NCI-H82 (cell line): ENCODE results near the gene PUS10.

ENCODE experiments used
- DNase-seq: peaks from one replicate; lab custom pipeline; 2025; lab: John Stamatoyannopoulos, UW

PUS10 gene

DNA sequence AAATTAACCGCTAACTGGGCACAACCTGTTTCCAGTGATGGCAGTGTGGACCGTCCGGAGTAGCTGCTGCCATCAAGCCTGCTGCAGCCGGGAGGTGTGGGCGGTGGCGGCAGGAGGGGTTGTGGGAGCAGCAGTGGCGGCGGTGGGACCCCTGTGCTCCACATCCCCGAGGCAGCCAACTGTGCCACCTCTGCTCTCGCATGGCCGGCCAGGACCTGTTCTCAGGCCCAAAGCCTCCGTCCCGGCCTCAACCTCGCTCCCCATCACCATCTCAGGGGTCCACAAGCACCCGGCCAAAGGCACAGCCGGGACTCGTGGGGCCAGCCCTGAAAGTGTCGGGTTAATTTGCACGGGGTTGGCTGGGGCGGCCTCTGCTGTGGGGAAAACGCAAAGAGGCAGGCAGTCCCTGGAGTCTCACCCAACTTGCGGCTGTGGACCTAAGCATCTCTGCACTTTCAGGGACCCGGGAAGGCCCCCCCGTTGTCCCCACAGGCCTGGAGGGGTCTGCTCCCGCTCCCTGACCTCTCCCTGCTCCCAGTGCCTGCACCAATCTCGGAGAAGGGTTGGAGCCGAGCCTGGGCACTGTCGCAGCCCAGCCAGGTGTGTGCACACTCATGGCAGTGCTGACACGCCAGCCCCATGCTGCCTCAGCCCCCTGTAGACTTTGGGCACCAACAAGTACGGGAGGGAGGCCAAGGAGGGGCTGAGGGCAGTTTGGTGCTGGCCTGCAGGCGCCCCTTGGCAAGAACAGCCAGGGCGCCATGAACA is 45.0 kb downstream of the PUS10 start:
- DNase-seq = no peak

DNA sequence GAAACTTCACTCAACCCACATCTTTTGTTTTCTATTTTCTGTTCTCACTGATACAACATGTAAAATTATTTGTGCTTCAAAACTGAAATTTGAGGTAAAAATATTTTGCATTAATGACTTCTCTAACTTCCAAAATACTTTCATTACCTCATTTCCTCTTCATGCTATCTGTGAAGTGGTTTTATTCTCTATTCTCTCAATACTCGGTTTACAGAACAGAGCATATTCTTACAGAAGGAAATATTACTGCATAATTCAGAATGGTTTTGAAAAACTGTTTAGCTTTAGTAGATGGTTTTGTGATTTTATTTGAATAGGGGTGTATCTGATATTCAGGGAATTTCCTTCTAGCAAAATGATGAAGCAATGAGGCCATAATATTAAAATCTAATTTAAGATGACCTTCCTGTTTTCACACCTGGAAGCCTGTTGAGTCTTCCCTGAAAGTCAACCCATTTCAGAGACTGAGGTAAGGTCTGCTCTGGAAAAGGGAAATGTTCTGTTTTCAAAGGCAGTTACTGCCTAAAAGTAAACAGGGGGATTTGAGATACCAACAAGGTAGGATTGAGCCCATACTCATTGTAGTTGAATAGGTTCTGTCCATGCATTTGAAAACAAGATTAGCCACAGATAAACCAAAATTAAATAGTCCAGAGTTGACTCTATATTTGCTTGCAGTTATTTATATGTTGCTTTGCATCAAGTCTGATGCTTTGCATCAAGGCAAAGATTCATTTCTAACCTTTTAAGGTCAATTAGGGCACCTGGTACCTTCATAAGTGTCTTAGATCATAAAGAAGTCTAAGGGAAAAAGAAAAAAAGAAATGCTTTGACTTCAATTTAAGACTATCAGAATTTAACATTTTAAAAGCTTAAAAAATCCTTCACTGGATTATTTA is 51.3 kb downstream of the PUS10 start:
- no peak for DNase-seq

DNA sequence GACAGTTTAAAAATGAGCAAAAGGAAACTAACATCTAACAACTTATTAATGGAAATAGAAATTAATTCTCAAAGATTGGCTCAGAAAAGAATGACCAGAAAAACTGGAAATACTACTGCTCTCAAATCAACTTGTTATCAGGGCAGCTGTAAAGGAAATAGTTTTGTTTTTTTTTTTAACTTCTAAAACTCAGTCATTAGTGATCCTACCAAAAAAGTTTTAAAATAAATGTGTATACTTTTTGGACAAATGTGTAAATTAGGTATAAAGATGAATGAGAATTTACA is 52.6 kb downstream of the PUS10 start:
- DNase-seq = no peak

DNA sequence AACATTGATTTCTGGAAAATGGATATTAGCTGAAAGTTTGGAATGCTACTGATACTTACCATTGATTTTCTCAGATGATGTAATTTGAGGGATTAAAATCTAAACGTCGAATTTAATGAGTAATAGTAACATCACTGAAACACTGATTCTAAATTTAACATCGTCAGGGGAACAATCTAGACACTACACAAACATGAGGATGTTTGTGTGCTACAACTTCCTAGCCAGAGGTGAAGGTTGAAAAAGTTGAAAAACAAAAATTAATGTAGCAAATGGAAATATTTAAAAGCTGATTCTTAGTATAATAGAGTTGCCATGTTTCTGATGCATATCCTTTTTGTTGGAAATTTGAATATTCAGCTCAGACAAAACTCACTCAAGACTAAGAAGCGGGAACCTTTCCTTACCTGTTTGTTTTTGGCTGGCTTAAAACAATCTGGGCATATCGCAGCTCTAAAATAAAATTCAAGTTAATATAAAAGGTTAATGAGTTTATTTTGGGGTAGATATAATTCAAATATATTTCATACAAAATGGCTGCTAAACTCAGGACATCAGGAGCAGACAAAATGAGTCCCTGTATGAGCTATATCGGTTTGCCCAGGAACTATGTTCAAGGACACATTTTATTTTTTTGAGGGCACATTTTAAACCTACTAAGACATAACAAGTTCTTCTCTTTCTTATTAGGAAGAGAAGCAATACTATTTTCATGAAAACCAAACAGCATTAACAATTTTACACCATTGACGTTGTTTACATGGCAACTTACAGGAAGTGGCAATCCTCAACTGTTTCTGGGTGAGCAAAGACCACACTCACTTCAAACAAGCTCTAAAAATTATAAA is 53.2 kb downstream of the PUS10 start:
- no peak for DNase-seq

DNA sequence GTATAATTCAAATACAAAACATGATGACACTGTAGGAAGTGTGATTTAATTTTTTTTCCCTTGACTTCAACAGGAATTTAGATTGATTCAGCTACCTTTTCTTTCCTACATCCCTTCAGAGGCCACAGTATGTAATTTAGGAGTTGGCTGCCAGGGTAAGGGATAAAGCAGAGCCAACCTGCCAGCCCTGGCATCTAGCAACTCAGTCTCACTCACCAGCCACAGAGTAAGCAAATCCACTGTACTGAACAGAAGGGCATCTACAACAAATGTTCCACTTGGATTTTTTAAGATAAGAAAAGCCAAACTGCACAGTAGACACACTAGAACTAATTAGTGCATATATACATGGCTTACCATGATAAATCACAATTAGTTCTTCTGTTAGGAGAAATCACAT is 54.9 kb downstream of the PUS10 start:
- DNase-seq = no peak

DNA sequence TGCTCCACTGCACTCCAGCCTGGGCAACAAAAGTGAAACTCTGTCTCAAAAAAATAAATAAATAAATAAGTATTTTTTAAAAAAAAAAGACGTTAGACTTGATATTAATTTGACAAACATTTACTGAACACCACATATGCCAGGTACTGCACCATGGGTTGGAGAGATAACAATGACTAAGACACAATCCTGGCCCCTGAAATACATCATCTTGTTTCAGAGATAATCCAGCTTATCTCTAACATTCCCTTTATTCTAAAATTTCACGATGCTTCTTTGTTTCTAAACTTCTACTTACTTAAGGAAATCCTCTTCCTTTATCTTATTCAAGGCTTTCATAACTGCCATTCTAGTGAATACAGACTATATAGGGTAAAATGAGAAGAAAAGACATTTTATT is 55.5 kb downstream of the PUS10 start:
- no peak for DNase-seq

DNA sequence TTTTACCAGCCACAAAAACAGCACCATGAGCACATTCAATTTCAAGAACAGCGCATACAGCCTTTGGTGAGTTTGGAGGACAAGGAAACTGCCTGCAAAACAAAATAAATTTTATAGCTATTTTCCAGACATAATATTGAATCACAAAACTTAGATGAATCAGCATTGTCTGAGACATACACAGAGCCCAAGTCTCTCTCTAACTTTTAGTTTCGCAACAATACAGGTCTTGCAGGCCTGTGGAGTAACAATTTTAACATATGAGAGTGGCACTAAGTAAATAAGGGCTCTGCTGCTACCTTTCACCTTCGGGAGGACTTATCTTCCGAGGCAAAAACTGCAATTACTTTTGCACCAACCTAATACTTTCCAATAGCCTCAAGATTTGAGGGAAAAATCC is 56.6 kb downstream of the PUS10 start:
- no peak for DNase-seq

DNA sequence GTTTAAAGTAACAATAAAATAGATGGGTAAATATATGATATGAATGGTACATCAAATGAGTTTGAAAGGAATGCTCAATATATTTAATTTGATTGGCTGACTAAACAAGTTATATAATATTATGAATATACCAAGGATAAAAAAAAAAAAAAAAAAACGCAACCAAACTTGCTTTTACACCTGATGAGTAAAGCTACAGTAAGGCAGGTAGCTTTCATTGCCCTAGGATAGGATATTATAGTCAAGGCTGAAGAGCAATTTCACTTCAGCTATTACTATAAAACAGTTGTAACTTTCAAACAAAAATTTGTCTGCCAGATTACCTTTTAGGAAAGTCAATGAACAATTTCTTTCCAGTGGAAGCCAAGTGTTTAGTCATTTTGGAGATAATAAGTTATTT is 57.3 kb downstream of the PUS10 start:
- DNase-seq = no peak

DNA sequence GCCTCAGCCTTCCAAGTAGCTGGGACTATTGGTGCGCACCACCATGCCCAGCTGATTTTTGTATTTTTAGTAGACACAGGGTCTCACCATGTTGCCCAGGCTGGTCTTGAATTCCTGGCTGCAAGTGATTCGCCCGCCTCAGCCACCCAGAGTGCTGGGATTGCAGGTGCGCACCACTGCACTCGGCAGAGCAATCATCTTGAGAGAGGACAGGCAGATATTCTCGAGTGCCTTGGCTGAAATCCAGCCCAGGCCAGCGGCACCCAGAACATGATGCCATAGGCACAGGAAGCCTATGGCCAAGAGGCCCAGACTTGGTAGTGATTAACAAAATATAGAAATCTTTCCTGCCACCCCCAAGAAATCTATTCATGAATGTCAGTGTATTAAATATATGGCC is 58.6 kb downstream of the PUS10 start:
- no peak for DNase-seq

DNA sequence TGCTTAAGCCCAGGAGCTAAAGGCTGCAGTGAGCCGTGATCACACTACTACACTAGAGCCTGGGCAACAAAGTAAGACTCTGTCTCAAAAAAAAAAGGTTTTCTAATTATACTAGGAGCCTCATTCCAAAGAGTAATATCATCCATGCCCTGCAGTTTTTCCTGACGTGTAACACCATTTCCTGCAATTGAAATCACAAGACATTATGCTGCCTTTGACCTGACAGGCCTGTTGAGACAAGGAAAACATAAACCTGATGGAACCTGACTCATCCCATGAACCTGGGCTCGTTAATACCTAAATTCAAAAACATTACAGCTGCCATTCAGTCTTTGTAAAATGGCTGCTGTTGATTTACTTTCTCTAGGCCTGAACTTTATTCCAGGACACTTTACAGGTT is 59.3 kb downstream of the PUS10 start:
- no peak for DNase-seq

DNA sequence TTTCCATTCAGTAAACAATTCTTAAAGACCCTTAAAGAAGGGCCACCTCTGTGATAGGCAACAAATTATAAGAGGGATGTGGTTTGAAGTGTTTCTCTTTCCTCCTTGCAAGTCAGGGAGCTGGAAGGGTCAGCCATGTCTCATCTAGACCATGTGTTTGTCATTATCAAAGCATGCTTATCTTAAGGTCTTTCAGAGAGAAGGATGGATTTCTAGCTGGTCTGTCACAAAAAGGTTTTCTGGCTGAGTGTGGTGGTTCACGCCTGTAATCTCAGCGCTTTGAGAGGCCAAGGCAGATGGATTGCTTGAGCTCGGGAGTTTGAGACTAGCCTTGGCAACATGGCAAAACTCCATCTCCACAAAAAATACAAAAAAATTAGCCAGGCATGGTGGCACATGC is 59.7 kb downstream of the PUS10 start:
- no peak for DNase-seq

DNA sequence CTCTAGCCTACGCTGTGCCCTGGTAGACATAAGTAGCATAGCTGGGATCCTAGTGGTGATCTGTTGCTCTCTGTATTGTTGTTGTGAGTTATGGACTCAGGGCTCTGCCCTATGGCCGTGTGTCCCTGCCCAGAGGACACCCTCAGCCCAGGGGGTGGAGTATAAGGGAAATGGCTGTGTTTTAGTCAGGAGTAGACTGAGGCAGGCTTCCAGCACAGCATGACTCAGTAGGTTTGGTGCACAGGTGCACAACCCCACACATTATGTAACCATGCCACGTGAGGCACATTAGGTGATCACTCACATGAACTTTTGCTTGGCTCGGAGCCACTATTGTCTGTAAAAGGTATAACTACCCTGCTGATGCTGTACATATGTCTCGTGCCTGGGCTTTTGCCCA is 60.4 kb downstream of the PUS10 start:
- DNase-seq = no peak

DNA sequence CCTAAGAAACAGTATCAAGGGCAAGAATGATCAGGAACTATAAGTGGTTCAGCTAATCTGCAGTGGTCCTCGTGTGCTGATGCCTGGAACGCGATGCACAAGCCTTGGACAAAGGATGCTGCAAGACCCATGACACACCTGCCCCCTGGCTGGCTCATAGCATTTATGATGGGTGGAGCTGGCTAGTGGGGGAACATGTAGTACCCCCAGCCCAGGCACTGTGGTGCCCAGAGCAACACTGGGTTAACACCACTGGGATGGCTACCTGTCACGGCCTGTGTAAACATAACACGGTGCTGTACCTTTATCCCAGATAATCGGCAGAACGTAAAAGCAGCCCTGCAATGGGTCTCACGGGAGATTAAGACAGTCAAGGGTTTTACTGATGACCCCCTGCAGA is 60.8 kb downstream of the PUS10 start:
- DNase-seq = no peak

DNA sequence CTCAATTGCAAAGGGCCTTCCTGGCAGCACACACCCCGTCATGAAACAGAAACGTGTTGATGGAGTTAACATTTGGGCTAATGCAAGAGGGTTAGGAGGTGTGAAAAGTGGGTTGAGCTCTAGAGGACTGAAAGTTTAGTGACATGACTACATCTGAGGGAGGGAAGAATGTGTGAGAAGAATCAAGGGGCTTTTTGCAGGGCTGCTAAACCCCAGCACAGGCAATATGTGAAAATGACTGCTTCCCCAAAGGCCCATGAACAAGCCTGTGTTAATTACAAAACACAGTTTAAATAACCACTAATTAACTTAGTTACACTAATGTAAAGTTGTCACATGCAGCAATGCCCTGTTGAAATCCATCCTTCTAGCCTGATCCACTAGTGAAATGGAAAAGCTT is 63.9 kb downstream of the PUS10 start:
- no peak for DNase-seq

DNA sequence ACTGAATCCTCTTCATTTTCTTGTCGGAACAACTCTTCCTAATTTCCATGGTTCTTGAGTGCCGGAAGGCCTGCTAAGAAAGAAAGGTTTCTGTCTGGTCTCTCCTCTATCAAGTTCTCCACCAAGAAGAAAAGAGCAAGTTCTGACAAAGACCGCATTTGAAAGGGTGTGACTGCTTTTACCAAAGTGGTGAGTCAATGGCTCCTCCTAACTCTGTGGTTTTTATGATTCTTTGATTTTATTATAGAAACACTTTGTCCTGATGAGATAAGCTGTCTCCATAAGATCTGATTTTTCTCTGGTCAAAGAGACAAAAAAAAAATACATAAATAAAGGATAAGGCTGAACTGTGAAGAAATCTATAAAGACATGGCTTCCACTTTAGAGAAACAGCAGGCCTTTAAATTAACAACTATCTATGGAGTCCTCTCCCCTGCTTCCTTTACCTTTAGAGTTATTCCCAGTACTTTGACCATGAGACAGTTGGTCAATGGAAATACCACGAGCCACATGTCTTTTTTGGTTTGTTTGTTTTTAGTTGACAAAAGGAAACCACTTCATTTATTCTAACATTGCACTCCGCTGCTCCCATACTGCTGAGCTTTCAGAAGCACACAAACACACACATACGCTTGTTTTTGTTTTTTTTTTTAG is 69.0 kb downstream of the PUS10 start:
- DNase-seq = no peak

DNA sequence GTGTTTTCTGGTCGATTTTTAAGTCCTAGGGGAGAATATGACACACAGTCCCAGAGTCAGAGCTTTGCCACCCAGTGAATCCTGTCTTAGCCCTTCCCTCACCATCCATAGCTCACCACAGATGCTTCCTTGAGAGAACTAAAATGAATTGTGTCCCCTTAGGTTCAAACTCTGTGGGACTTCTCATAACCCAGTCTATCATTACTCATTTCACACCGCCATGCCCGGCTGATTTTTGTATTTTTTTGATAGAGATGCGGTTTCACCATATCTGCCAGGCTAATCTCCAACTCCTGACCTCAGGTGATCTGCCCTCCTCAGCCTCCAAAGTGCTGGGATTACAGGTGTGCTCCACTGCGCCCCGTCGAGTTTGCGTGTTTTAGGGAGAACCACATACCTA is 69.9 kb downstream of the PUS10 start:
- no peak for DNase-seq

DNA sequence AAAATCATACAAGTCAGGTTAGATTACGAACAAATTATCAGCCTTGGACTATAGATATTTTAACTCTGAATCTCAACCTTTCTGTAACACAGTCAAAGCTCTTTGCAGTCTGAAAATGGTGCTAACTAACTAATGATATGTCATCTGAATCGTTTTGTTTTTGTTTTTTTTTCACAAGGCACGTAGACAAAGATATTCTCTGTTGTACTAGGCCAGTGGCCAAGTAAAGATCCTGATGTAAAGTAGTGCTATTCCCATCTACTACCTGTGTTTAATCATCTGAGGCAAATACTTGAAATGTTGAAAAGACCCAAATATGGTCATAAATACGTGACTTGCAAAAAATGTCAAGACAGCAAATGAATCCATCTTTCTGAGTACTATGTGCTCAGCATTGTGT is 71.0 kb downstream of the PUS10 start:
- DNase-seq = no peak

DNA sequence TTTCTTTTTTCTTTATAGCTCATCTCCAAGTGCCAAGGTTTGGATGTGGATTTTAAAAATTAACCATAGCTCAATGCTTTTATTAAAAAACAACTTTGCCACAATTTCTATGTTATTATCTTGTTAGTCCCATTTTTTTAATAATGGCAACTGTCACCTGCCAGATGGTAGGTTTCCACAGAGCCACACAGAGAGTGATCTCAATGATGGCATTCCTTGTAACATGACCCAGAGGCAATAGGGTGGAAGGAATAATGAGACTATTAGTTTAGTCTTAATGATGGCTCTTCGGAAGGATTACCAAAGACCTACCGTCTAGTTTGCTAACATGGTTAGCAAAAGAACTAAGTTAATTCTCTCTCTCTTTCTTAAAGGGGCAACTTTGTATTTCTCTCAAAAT is 72.7 kb downstream of the PUS10 start:
- DNase-seq = peak; percentile 89

DNA sequence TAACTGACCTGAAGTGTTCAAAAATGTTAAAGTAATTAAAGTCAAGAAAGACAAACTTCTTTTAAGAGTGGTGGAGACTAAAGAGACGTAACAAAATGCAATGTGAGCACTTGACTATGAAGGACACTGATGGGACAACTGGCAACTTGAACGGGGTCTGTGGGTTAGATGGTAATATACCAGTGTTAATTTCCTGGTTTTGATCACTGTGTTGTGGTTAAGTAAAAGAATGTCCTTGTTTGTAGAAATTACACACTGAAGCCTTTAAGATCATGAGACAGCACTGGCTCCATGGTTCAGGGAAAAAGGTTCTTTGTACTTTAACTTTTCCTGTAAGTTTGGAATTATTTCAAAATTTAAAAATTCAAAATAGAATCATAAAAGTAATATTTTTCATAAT is 78.4 kb downstream of the PUS10 start:
- DNase-seq = no peak

DNA sequence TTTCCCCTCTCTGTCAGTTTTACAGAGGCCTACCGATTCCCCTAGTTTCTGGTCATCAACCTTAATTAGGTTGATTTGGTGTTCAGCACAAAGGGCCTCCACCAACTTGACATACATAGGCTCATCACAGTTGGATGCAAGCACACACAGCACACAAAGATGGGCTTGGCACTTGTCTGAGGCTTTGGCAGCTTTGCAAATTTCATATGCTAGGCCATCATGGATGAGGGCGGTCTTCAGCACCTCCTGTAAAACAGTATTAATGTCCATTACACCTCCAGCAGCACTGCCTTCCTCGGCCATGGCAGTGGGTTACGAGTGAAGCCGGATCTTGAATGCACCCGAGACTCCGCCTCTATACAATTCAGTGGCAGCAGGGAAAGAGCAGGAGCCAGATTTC is 79.8 kb downstream of the PUS10 start:
- DNase-seq = no peak

DNA sequence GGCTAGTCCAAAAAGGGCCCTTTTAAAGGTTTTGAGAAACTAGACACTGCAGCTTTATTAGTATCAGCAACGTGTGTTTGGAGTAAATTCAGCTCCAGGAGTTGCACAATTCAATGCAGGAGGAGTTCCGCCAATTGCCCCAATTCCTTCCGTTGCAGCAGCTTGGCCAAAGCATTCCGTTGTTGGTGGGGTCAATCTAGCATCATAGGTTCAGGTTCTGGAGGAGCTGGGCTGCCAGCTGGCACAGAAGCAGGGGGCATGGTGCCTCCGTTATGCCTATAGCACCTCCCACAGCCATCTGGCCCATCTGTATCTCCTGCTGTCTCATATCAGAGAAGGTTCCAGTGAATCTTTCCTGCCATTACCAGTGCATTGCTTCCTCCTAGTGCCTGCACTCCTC is 81.3 kb downstream of the PUS10 start:
- no peak for DNase-seq

DNA sequence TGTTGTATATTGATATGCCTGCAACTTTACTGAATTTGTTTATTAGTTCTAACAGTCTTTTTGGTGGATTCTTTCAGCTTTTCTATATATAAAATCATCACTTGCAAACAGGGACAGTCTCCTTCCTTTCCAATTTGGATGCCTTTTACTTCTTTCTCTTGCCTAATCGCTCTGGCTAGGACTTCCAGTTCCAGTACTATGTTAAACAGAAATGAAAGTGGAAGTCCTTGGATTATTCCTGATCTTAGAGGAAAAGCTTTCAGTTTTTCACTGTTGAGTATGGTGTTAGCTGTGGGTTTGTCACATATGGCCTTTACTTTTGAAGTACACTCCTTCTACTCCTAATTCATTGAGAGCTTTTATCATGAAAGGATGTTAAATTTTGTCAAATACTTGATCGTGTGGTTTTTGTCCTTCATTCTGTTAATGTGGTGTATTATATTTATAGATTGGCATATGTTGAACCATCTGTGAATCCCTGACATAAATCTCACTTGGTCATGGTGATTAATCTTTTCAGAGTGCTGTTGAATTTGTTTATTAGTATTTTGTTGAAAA is 83.8 kb downstream of the PUS10 start:
- DNase-seq = no peak
